HCT116 (cell line): ENCODE data around the gene CDC42SE2. TPM values are rescaled to one million over a fixed set of nuclear protein-coding genes. Genes with fewer than 3 reads are reported as not detected.

Experiments
- ATAC-seq: fragments of 200-7000 bp; cut with Tn5 transposase; 2 replicates; pipeline ENCODE4 v1.9.1; 2020; ENCODE audit warnings: mild to moderate bottlenecking, moderate library complexity
- BruUV-seq: library from RNA; stranded (reverse); fragments of 400-500 nt; replicated peaks from 2 replicates; lab custom pipeline; 2021; lab: Mats Ljungman, UMichigan
- CTCF ChIA-PET: fragments of 300-600 bp; sonication (Branson Sonifier 250); formaldehyde crosslinking; loops from one replicate; lab custom pipeline; 2021; ENCODE audit warnings: antibody characterized with exemption; lab: Charles Lee
- POLR2A ChIA-PET: fragments of 300-600, 350-600 bp; sonication (Branson Sonifier 250); formaldehyde crosslinking; loops from one replicate; lab custom pipeline; 2021; ENCODE audit warnings: antibody characterized with exemption; lab: Charles Lee
- RAD21 ChIA-PET, 2 experiments: fragments of 300-600 bp; sonication (Branson Sonifier 250); formaldehyde crosslinking; loops; one replicate each; lab custom pipeline; 2023; ENCODE audit warnings: low total read pairs in 2 of 2; ENCODE audit not compliant: uncharacterized antibody in 2 of 2, unreplicated experiment in 2 of 2, low non-redundant PET in 1 of 2; lab: Charles Lee
- DNase-seq: peaks from one replicate; pipeline ENCODE4 v3.0.0-alpha.2; 2010; ENCODE audit warnings: low read depth, low spot score
- H2AFZ ChIP-seq: fragments of 200-600 bp; shearing (Covaris generic), sonication (generic); 2 replicates; pipeline ENCODE4 v1.6.1; 2017; ENCODE audit warnings: low read depth, mixed run types, mixed read lengths, antibody characterized with exemption, low read length; ENCODE audit not compliant: poor library complexity, severe bottlenecking
- H3K27ac ChIP-seq: 2 replicates; pipeline ENCODE4 v1.5.1; 2012; ENCODE audit warnings: low read depth, low read length
- H3K27me3 ChIP-seq: fragments of 200-600 bp; sonication (generic); 2 replicates; pipeline ENCODE4 v1.6.1; 2016; ENCODE audit warnings: mixed run types, low read length, mixed read lengths; ENCODE audit not compliant: insufficient read depth
- H3K36me3 ChIP-seq, 2 experiments: fragments of 200-500 bp in 1 of 2; fragments of 200-600 bp in 1 of 2; sonication (Bioruptor generic) in 1 of 2; sonication (generic) in 1 of 2; 2 replicates each; pipeline versions ENCODE4 v1.5.1 to v1.6.1; 2014 to 2016; ENCODE audit warnings: low read length in 2 of 2, inconsistent platforms in 1 of 2, mixed read lengths in 1 of 2, mixed run types in 1 of 2; ENCODE audit not compliant: insufficient read depth in 2 of 2, control insufficient read depth in 1 of 2
- H3K4me1 ChIP-seq, 2 experiments: fragments of 200-600 bp in 1 of 2; sonication (generic) in 1 of 2; 2 replicates each; pipeline versions ENCODE4 v1.5.1 to v1.6.1; 2012 to 2017; ENCODE audit warnings: low read length in 2 of 2, inconsistent platforms in 1 of 2, mild to moderate bottlenecking in 1 of 2, mixed read lengths in 1 of 2, mixed run types in 1 of 2, moderate library complexity in 1 of 2; ENCODE audit not compliant: insufficient read depth in 2 of 2, control insufficient read depth in 1 of 2
- H3K4me2 ChIP-seq: fragments of 200-600 bp; sonication (generic); 2 replicates; pipeline ENCODE4 v1.6.1; 2017; ENCODE audit warnings: mixed run types, low read length, mixed read lengths
- H3K4me3 ChIP-seq, 2 experiments: fragments of 200-600 bp in 1 of 2; sonication (generic) in 1 of 2; replicated peaks in 1 of 2; 2 replicates each; pipeline ENCODE4 v1.5.1; 2011 to 2016; ENCODE audit warnings: low read length in 2 of 2, control low read depth in 1 of 2, low read depth in 1 of 2, mild to moderate bottlenecking in 1 of 2, mixed read lengths in 1 of 2, mixed run types in 1 of 2
- H3K79me2 ChIP-seq: fragments of 200-600 bp; sonication (generic); 2 replicates; pipeline ENCODE4 v1.6.1; 2017; ENCODE audit warnings: mild to moderate bottlenecking, mixed run types, low read length, moderate library complexity, mixed read lengths; ENCODE audit not compliant: insufficient read depth
- H3K9ac ChIP-seq: fragments of 200-600 bp; sonication (generic); 2 replicates; pipeline ENCODE4 v1.6.1; 2016; ENCODE audit warnings: low read length, mixed read lengths
- H3K9me2 ChIP-seq: fragments of 200-600 bp; sonication (generic), shearing (Covaris generic); 2 replicates; pipeline ENCODE4 v1.6.1; 2017; ENCODE audit warnings: mixed run types, mild to moderate bottlenecking, moderate library complexity; ENCODE audit not compliant: insufficient read depth
- H3K9me3 ChIP-seq, 2 experiments: fragments of 200-500 bp in 1 of 2; fragments of 200-600 bp in 1 of 2; sonication (Bioruptor generic) in 1 of 2; sonication (generic) in 1 of 2; 2 replicates each; pipeline ENCODE4 v1.6.1; 2014 to 2017; ENCODE audit warnings: low read length in 2 of 2, mixed read lengths in 2 of 2, inconsistent platforms in 1 of 2, low read depth in 1 of 2, mild to moderate bottlenecking in 1 of 2, mixed run types in 1 of 2, moderate library complexity in 1 of 2; ENCODE audit not compliant: control insufficient read depth in 1 of 2, insufficient read depth in 1 of 2
- H4K20me1 ChIP-seq: fragments of 200-600 bp; sonication (generic), shearing (Covaris generic); 2 replicates; pipeline ENCODE4 v1.6.1; 2017; ENCODE audit warnings: mixed run types, mild to moderate bottlenecking, moderate library complexity; ENCODE audit not compliant: insufficient read depth
- ATF3 ChIP-seq: IDR thresholded peaks from 2 replicates; pipeline ENCODE4 v1.6.1; 2012
- CBX3 ChIP-seq: IDR thresholded peaks from 2 replicates; pipeline ENCODE4 v1.6.1; 2012; ENCODE audit warnings: low read depth
- CEBPB ChIP-seq: IDR thresholded peaks from 2 replicates; pipeline ENCODE4 v1.6.1; 2012; ENCODE audit warnings: low read depth
- CTCF ChIP-seq, 3 experiments: fragments of 200-600 bp in 1 of 3; sonication (generic) in 1 of 3; IDR thresholded peaks in 2 of 3; conservative IDR thresholded peaks in 1 of 3; 2 replicates each; pipeline ENCODE4 v1.5.1; 2012 to 2017; ENCODE audit warnings: low read depth in 2 of 3, low read length in 2 of 3, antibody characterized with exemption in 1 of 3, borderline replicate concordance in 1 of 3, control low read depth in 1 of 3, mild to moderate bottlenecking in 1 of 3, mixed read lengths in 1 of 3, mixed run types in 1 of 3, moderate library complexity in 1 of 3; ENCODE audit not compliant: insufficient read depth in 1 of 3
- ELF1 ChIP-seq: IDR thresholded peaks from 2 replicates; pipeline ENCODE4 v1.6.1; 2012; ENCODE audit warnings: low read depth, borderline replicate concordance
- EZH2 ChIP-seq: fragments of 200-600 bp; sonication (generic); IDR thresholded peaks from 2 replicates; pipeline ENCODE4 v1.6.1; 2017; ENCODE audit warnings: antibody characterized with exemption, mixed run types
- EZH2phosphoT487 ChIP-seq: fragments of 200-600 bp; IDR thresholded peaks from 2 replicates; pipeline ENCODE4 v1.6.1; 2018; ENCODE audit warnings: antibody characterized with exemption, borderline replicate concordance
- MAX ChIP-seq: IDR thresholded peaks from 2 replicates; pipeline ENCODE4 v1.6.1; 2012
- POLR2A ChIP-seq: IDR thresholded peaks from 2 replicates; pipeline ENCODE4 v1.7.0; 2011; ENCODE audit warnings: borderline replicate concordance; ENCODE audit not compliant: insufficient read depth, insufficient read length; ENCODE audit errors: extremely low read depth
- POLR2AphosphoS5 ChIP-seq: IDR thresholded peaks from 2 replicates; pipeline ENCODE4 v1.6.1; 2011; ENCODE audit warnings: mild to moderate bottlenecking, low read depth, low read length, moderate library complexity
- RAD21 ChIP-seq: IDR thresholded peaks from 2 replicates; pipeline ENCODE4 v1.6.1; 2012; ENCODE audit warnings: low read depth, mild to moderate bottlenecking
- SIN3A ChIP-seq: IDR thresholded peaks from 2 replicates; pipeline ENCODE4 v1.6.1; 2012; ENCODE audit warnings: low read depth
- SRF ChIP-seq: IDR thresholded peaks from 2 replicates; pipeline ENCODE4 v1.6.1; 2012; ENCODE audit warnings: low read depth
- ZBTB33 ChIP-seq: IDR thresholded peaks from 2 replicates; pipeline ENCODE4 v1.6.1; 2011; ENCODE audit warnings: mild to moderate bottlenecking, low read length, moderate library complexity; ENCODE audit not compliant: insufficient replicate concordance; ENCODE audit errors: extremely low read depth
- ZFX ChIP-seq: fragments of 450-650 bp; IDR thresholded peaks from 2 replicates; pipeline ENCODE4 v1.6.1; 2017
- intact Hi-C: fragments of 100-400 bp; cut with micrococcal nuclease; formaldehyde crosslinking; loops from 2 replicates; pipeline ENCODE4 v1.10.0; 2022
- total RNA-seq: library from RNA; stranded (reverse); gene quantifications from one replicate; pipeline ENCODE4 v1.2.1, GENCODE V29; 2021; ENCODE audit not compliant: unreplicated experiment

Gene CDC42SE2
- total RNA-seq, 1 experiment from 2014 or later, result 27.0 TPM

GRCh38 chr5:131281868-131282234 lies 18.0 kb downstream of the CDC42SE2 start:
- TF ChIP-seq MAX (no peak), CEBPB (no peak), ZFX (no peak), SIN3A (no peak), RAD21 (no peak), ZBTB33 (no peak), CBX3 (no peak), CTCF (IDR thresholded peaks at IDR 0.05 in 2 of 3, conservative IDR thresholded peaks at IDR 0.05 in 1 of 3; ENCODE audit: borderline replicate concordance in 1 of 3, insufficient read depth in 1 of 3, low read depth in 2 of 3, low read length in 2 of 3) (no peak), EZH2phosphoT487 (no peak), ELF1 (no peak), ATF3 (no peak), POLR2A (no peak), EZH2 (no peak), SRF (no peak), POLR2AphosphoS5 (no peak)
- TF ChIP-seq, all 23 proteins: peak for 0
- DNase-seq (no peak), ATAC-seq (no peak)
- ChIA-PET RAD21 (no interaction called here), CTCF (no interaction called here), POLR2A (no interaction called here)
- Histone ChIP-seq H2AFZ (no peak overlapping the region), H3K27me3 (no peaks in the 10 kb centered on the region), H3K4me2 (no peak overlapping the region), H3K36me3 (no peaks in the 10 kb centered on the region), H3K9me2 (no peaks in the 10 kb centered on the region), H3K9ac (no peak overlapping the region), H3K4me1 (peaks cover 4 to 39% of the 10 kb centered on the region in 2 experiments), H3K27ac (no peak overlapping the region), H4K20me1 (no peaks in the 10 kb centered on the region), H3K9me3 (no peaks in the 10 kb centered on the region), H3K4me3 (no peak overlapping the region), H3K79me2 (peaks cover 80% of the 10 kb centered on the region)
- intact Hi-C loops, result no loop called here
- no TSS peak for BruUV-seq
